Vagina (tissue), 2 donors: ENCODE measurements around the gene RPS8. TPM values are rescaled to one million over a fixed set of nuclear protein-coding genes. Genes with fewer than 3 reads are reported as not detected.

Source experiments
- DNase-seq, 2 donors: peaks; one replicate each; pipeline ENCODE4 v3.0.0-alpha.2; 2017; ENCODE audit errors: extremely low spot score in 2 of 2
- H3K27ac ChIP-seq: fragments of 200-600 bp; sonication (generic); one replicate; pipeline ENCODE4 v1.5.1; 2019
- H3K27me3 ChIP-seq: fragments of 200-600 bp; sonication (generic); one replicate; pipeline ENCODE4 v1.5.1; 2019
- H3K36me3 ChIP-seq, 2 donors: fragments of 200-600 bp; sonication (generic); one replicate each; pipeline ENCODE4 v1.5.1; 2017 to 2019
- H3K4me1 ChIP-seq: fragments of 200-600 bp; sonication (generic); one replicate; pipeline ENCODE4 v1.5.1; 2019
- H3K4me3 ChIP-seq, 2 donors: fragments of 200-600 bp; sonication (generic); 1 replicate in 1 of 2; 2 replicates in 1 of 2; pipeline ENCODE4 v1.5.1; 2016 to 2019
- H3K9me3 ChIP-seq: fragments of 200-600 bp; sonication (generic); one replicate; pipeline ENCODE4 v1.5.1; 2019
- POLR2A ChIP-seq, 2 donors: fragments of 450-650 bp; IDR thresholded peaks; one replicate each; pipeline ENCODE4 v1.6.1; 2017; ENCODE audit warnings: antibody characterized with exemption in 2 of 2, mild to moderate bottlenecking in 2 of 2, moderate library complexity in 2 of 2
- POLR2AphosphoS5 ChIP-seq, 2 donors: sonication (generic); formaldehyde crosslinking; IDR thresholded peaks; one replicate each; pipeline ENCODE4 v1.9.0; 2017; ENCODE audit warnings: antibody characterized with exemption in 2 of 2, mild to moderate bottlenecking in 2 of 2, low read depth in 1 of 2; ENCODE audit not compliant: insufficient read depth in 1 of 2
- intact Hi-C: fragments of 100-400 bp; cut with DNase I; formaldehyde crosslinking; loops from one replicate; pipeline ENCODE4 v1.15.1; 2023
- total RNA-seq: library from RNA; depleted of rRNA; stranded (reverse); fragments of >200 nt; gene quantifications from one replicate; pipeline ENCODE4 v1.2.3, GENCODE V29; 2016
- TF ChIP-seq, protein P1 (sequence below), 3 experiments: fragments of 450-650 bp in 2 of 3; fragments of 200-600 bp in 1 of 3; sonication (generic) in 1 of 3; IDR thresholded peaks; one replicate each; pipeline ENCODE4 v1.5.1; 2017 to 2019; ENCODE audit warnings: antibody characterized with exemption in 3 of 3, mild to moderate bottlenecking in 2 of 3, moderate library complexity in 2 of 3

RPS8 gene
- total RNA-seq, 1 donor from 2014 or later: 2,511 TPM

DNA sequence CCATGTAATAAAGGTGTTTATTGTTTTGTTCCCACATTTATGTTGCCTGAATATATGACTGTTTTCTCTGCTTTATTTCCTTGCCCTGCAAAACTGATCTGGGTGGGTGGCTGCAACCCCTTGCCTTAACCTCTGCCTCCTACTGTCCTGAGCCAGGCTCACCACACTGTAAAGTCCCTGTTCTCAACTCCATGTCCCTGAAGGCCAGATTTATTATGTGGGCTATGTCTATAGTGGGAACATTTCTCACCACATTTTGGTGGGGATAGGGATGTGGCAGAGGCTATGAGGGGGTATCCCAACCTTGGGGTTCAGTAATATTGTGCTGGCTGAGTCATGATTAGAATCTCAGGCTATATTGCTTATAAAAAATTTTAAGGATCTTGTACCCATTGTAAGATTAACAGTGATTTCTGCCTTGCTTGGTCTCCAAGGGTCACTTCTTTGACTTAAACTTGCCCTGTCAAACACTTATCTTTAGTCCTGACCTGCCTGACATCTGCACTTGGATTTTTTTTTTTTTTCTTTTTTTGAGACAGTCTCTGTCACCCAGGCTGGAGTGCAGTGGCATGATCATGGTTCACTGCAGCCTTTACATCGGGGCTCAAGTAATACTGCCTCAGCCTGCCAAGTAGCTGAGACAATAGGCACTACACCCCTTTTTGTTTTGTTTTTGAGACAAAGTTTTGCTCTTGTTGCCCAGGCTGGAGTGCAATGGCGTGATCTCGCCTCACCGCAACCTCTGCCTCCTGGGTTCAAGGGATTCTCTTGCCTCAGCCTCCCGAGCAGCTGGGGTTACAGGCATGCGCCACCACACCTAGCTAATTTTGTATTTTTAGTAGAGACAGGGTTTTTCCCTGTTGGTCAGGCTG lies 3.6 kb downstream of the RPS8 start:
- intact Hi-C loops: loop anchor here (5.0 kb wide), 1 partner anchor 42 kb away; the partner anchor contains the start of gene KIF2C

DNA sequence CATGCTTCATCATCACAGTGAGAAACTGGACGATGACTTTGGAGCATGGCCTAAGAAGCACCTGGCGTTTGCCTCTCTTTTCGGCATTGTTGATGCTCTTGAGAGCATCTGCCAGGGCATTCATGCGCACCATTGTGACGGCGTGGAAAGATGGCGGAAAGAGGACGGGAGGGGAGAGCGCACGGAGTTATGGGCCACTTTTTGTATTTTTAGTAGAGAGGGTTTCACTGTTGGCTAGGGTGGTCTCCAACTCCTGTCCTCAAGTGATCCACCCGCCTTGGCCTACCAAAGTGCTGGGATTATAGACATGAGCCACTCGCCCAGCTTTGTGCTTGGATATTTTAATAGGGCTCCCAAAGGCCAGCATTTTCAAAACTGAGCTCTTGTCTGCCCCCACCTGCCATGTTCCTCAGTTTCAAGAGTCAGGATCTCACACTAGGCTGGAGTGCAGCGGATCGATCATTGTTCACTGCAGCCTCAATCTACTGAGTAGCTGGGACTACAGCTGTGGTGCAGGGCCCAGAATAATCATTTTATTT lies 5.3 kb downstream of the RPS8 start:
- intact Hi-C loops: no loop called here

More for the DNA sequence above, 3.6 kb downstream of the RPS8 start:
- TF ChIP-seq POLR2A (IDR thresholded peaks at IDR 0.05) (no peak), POLR2AphosphoS5 (IDR thresholded peaks at IDR 0.05; ENCODE audit: insufficient read depth in 1 of 2, low read depth in 1 of 2) (no peak)
- TF ChIP-seq, protein P1, sequence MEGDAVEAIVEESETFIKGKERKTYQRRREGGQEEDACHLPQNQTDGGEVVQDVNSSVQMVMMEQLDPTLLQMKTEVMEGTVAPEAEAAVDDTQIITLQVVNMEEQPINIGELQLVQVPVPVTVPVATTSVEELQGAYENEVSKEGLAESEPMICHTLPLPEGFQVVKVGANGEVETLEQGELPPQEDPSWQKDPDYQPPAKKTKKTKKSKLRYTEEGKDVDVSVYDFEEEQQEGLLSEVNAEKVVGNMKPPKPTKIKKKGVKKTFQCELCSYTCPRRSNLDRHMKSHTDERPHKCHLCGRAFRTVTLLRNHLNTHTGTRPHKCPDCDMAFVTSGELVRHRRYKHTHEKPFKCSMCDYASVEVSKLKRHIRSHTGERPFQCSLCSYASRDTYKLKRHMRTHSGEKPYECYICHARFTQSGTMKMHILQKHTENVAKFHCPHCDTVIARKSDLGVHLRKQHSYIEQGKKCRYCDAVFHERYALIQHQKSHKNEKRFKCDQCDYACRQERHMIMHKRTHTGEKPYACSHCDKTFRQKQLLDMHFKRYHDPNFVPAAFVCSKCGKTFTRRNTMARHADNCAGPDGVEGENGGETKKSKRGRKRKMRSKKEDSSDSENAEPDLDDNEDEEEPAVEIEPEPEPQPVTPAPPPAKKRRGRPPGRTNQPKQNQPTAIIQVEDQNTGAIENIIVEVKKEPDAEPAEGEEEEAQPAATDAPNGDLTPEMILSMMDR (IDR thresholded peaks at IDR 0.05): no peak
- Histone ChIP-seq H3K9me3 (no peaks in the 10 kb centered on the region), H3K4me3 (no peak overlapping the region), H3K27ac (no peak overlapping the region), H3K4me1 (peaks cover 31% of the 10 kb centered on the region), H3K36me3 (peaks cover 0 to 39% of the 10 kb centered on the region in 2 donors), H3K27me3 (no peaks in the 10 kb centered on the region)
- no peak for DNase-seq

DNA sequence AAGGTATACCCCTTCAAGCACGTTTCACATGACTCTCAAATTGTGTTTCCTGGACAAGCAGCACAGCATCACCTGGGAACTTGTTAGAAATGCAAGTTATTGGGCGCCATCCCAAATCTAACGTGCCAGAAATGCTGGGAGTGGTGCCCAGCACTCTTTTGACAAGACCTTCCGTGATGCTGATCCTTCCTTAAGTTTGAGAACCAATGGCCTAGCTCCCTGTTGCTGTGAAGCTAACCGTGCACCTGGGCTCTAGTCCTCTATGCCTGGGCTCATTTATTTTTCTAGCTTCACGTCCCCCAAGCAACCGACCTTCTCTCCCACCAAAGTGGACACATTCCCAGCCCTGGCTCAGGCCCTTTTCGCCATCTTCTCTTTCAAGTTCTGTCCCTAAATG lies 8.4 kb downstream of the RPS8 start:
- no peak overlapping the region for H3K27ac ChIP-seq
- TF ChIP-seq, protein P1 (IDR thresholded peaks at IDR 0.05): no peak
- no peak for TF ChIP-seq POLR2AphosphoS5 (IDR thresholded peaks at IDR 0.05; ENCODE audit: insufficient read depth in 1 of 2, low read depth in 1 of 2)
- TF ChIP-seq POLR2A (IDR thresholded peaks at IDR 0.05): no peak
- intact Hi-C loops: no loop called here
- peaks cover 0 to 20% of the 10 kb centered on the region in 2 donors for H3K36me3 ChIP-seq
- no peaks in the 10 kb centered on the region for H3K9me3 ChIP-seq
- no peaks in the 10 kb centered on the region for H3K27me3 ChIP-seq
- H3K4me1 ChIP-seq: peaks cover 33% of the 10 kb centered on the region
- no peak for DNase-seq
- H3K4me3 ChIP-seq: peak overlapping the region; percentile 51 to 57

More for the DNA sequence above, 5.3 kb downstream of the RPS8 start:
- no peaks in the 10 kb centered on the region for H3K9me3 ChIP-seq
- H3K4me3 ChIP-seq: no peak overlapping the region
- peaks cover 42% of the 10 kb centered on the region for H3K4me1 ChIP-seq
- no peak overlapping the region for H3K27ac ChIP-seq
- TF ChIP-seq POLR2A (IDR thresholded peaks at IDR 0.05) (no peak), POLR2AphosphoS5 (IDR thresholded peaks at IDR 0.05; ENCODE audit: insufficient read depth in 1 of 2, low read depth in 1 of 2) (no peak)
- TF ChIP-seq, protein P1 (IDR thresholded peaks at IDR 0.05): no peak
- H3K27me3 ChIP-seq: no peaks in the 10 kb centered on the region
- DNase-seq: no peak
- peaks cover 0 to 39% of the 10 kb centered on the region in 2 donors for H3K36me3 ChIP-seq

DNA sequence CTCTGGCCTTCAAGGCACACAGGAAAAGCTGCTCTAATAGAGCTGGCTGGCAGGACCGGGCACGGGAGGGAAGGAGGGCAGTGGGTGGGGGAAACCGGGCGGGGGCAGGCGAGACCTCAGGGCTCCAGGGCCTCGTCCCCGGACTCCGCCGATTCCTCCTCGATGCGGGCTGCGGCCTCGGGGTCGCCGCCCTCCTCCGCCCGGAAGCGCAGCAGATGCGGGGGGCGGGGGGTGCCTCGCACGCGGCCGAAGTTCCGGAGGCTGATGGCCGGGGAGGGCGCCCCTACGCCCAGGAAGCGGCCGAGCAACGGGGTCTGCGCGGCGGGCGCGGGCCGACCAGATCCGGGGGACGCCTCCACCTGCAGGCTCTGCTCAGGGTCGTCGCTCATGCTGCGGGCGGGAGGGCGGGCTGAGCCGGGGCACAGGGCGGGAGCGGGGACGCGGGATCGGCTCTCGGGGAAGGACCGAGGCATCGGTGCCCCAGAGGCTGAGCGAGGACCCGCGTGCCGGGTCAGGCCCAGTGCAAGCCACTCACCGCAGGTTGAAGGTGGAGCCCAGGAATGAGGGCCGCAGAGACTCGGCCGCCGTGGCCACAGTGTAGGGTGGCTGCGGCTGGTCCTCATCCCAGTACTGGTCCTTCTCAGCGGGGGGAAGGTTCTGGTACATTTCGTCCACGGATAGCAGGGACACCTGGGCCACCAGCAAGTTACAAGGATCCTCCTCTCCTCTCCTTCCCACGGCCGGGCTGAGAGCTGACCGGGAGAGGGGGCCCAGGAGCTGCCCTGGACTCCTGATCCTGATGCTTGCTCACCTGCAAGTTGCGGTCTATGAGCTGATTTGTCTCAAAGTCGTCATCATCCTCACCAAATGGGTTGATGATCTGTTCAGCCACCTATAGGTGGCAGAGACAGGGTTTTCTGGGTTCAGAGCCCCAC lies 9.0 kb downstream of the RPS8 start:
- no peaks in the 10 kb centered on the region for H3K27me3 ChIP-seq
- peak overlapping the region; percentile 50 for H3K27ac ChIP-seq
- H3K4me3 ChIP-seq: peak overlapping the region; percentile 51 to 57
- peaks cover 0 to 16% of the 10 kb centered on the region in 2 donors for H3K36me3 ChIP-seq
- intact Hi-C loops: loop anchor here (5.0 kb wide), 1 partner anchor 203 kb away; the partner anchor contains the start of gene EIF2B3
- DNase-seq: no peak
- H3K4me1 ChIP-seq: peaks cover 33% of the 10 kb centered on the region
- TF ChIP-seq POLR2A (IDR thresholded peaks at IDR 0.05) (no peak), POLR2AphosphoS5 (IDR thresholded peaks at IDR 0.05; ENCODE audit: insufficient read depth in 1 of 2, low read depth in 1 of 2) (no peak)
- TF ChIP-seq, protein P1 (IDR thresholded peaks at IDR 0.05): no peak
- no peaks in the 10 kb centered on the region for H3K9me3 ChIP-seq
